Germinal center (tissue), 1 donor: ENCODE results near the gene CHURC1.

Experiments
- DNase-seq: peaks from one replicate; pipeline ENCODE4 v3.0.0; 2012; ENCODE audit warnings: mixed read lengths, low spot score

Gene CHURC1

GRCh38 chr14:64914237-64915028 is at the start of gene CHURC1:
TSS of gene CHURC1 (plus strand) at chr14:64914455. CDS start at chr14:64914496, 41 bp downstream.
- peak; percentile 94 for DNase-seq

DNA sequence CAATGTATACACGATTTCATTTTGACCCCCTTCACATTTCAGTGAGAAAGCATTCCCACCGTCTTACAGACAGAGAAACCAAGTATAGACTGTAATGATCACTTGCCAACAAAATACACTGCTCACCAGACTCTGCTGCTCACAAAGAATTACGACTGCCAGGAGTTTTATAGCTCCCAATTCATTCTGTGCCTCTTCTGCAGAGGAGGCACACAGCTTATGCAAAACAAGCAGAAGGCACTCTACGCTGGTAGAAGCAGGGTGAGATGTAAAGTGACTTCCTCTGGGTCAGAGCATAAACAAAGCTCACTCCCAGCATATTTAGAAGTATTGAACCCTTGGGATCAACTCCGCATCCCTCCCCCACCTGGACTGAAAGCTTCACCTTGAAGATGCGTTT is 49.1 kb upstream of the CHURC1 start:
- no peak for DNase-seq

- no peak for DNase-seq
Observed at GRCh38 chr14:64865992-64866391, 48.3 kb upstream of the CHURC1 start.

GRCh38 chr14:64867182-64867581 is 47.1 kb upstream of the CHURC1 start:
- DNase-seq, result no peak

- no peak for DNase-seq
Observed at GRCh38 chr14:64868379-64868778, 45.9 kb upstream of the CHURC1 start.

DNA sequence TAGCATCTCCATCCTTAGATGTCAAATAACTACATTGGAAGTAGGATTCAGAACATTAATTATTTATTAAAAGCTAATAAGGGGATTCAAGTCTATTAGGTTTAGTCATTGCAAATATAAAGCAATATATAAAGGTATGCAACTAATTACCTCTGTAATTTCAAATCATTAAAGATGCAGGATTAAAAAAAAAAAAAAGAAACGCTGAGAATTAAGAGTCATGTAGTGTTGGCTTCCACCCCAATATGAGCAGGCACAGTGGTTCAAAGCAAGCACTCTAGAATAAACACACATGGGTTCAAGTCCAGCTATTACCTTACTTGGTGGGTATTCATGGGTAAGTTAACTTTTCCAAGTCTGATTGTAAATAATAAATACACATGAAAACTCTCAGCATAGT is 45.4 kb upstream of the CHURC1 start:
- DNase-seq, result no peak

GRCh38 chr14:64870160-64870559 is 44.1 kb upstream of the CHURC1 start:
- DNase-seq, result no peak

DNA sequence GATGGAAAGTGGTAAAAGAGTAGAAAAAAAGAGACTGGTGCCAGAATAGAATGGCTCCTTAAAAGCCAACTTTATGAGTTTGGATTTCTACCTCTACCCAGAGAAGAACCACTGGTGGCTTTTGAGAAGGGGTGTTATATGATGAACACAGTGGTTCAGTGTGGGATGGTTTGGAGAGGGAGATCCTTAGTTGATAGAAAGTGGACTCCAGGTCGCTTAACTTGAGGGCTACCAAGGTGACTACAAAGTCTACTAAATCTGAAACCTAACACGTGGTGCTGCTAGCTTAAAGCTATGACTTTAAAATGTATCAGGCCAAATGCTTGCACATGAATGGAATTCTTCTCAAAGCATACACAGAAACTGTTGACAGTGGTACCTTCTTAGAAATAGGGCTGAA is 42.9 kb upstream of the CHURC1 start:
- no peak for DNase-seq

DNA sequence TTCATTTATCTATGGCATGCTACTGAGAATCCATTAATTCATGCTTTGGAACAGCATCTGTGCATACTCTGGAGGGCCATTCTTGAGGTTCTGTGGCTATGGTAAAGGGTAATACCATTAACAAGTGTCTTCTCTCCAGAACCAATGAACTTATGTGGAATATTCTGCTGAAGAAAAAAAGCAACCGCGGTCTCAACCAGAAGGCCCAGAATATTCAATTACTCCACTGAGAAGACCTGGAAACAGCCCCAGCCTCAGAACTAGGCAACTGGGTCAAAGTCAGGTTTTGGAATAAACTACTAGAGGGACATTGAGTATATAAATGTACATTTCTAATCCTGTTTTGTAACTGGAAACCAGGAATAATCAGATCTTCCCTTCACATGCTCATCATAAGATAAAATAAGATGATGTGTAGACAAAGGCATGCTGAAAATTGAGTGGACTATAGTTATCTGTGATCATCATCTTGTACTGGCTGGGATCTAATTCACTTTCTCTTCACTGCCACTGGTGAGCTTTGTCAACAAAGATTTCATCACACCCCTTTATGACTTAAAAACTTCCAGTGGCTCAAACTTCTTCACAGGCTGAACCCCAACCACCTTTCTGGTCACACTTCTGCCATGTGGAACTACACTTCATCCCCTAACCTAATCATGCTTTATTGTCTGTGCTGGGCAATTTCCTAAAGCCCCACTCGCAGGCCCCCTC is 40.6 kb upstream of the CHURC1 start:
- DNase-seq, result no peak

DNA sequence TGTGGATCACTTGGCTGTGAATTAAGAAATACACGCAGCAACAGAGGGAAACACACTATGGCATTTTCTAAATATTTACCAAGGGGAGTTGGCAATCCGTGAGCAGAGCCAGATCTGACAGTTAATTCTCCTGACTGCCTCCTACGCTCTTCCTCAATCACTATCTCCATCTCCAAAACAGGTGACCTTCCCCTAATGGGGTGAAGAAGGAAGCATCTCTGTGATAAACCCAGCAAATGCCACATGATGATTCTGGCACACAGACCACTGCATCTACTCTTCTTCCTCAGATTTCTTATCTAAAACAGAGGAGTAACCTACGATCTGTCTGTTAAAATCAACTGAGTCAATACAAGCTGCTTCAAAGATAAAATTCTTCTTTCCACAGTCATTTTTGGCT is 38.9 kb upstream of the CHURC1 start:
- DNase-seq, result no peak

GRCh38 chr14:64877846-64878245 is 36.4 kb upstream of the CHURC1 start:
- no peak for DNase-seq

- DNase-seq, result no peak
Observed at GRCh38 chr14:64878837-64879634, 35.2 kb upstream of the CHURC1 start.

GRCh38 chr14:64879635-64880220 is 34.5 kb upstream of the CHURC1 start, which contains the start of gene SPTB:
TSS of gene SPTB (minus strand) at chr14:64879907. CDS start at chr14:64823094, 56,813 bp downstream.
- peak; percentile 67 for DNase-seq

GRCh38 chr14:64880221-64881121 is 33.8 kb upstream of the CHURC1 start:
- peak; percentile 75 for DNase-seq

GRCh38 chr14:64885559-64885958 is 28.7 kb upstream of the CHURC1 start:
- no peak for DNase-seq

DNA sequence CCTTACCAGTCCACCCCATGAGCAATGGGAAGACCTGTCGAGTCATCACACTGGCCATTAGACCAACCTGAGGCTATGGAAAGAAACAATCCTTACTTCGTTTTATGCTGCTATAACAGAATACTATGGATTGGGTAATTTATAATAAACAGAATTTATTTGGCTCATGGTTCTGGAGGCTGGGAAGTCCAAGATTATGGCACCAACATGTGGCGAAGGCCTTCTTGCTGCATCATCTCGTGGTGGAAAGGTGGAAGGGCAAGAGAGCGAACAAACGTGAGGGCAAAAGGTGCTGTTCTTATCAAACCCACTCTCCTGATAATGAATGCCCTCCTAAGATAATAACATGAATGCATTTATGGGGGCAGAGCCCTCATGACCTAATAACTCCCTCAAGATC is 24.9 kb upstream of the CHURC1 start:
- no peak for DNase-seq

DNA sequence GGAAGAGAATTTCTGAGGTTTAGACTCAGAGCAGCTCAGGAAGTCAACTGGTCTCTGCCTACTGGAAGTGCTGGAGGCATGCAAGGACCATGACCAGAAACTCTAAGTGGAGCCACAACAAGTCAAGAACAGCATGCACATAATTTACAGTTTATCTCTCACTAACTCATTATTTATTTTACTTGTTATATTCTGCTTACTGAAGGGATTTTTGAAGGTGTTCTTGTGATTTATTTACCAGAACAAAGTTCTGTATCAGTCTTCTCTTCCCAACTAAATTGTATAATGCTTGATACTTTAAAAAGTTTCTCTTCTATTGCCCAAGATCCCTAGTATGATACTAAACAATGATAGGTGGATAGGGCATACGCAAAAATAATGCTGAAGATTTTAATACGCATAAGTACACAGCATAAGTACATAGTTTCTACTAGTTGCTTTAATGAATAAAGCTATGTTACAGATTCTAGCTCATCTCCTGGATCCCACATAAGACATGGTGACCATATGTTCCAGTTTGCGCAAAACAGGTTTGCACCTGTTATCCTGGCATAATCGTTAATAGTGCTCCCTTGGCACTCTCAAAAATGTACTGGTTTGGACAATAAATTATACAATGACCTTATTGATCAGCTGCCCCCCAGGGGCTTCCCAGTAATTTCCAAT is 22.9 kb upstream of the CHURC1 start:
- DNase-seq, result no peak

- peak; percentile 24 for DNase-seq
Observed at GRCh38 chr14:64891839-64892375, 22.3 kb upstream of the CHURC1 start.

- no peak for DNase-seq
Observed at GRCh38 chr14:64899958-64900357, 14.3 kb upstream of the CHURC1 start.

- no peak for DNase-seq
Observed at GRCh38 chr14:64906022-64906421, 8.2 kb upstream of the CHURC1 start.
